HT1080 (cell line): Measurements from ENCODE around the gene EPHA1. TPM values are rescaled to one million over a fixed set of nuclear protein-coding genes. Genes with fewer than 3 reads are reported as not detected.

Source experiments
- DNase-seq: peaks from one replicate; pipeline ENCODE4 v3.0.0-alpha.2; 2015; ENCODE audit warnings: low read depth
- total RNA-seq: library from RNA; depleted of rRNA; stranded (reverse); fragments of >200 nt; shearing (Covaris generic); gene quantifications from 2 replicates; pipeline ENCODE4 v1.2.3, GENCODE V29; 2014

EPHA1 gene
- total RNA-seq, 1 experiment from 2014 or later: 0.31 TPM

DNA sequence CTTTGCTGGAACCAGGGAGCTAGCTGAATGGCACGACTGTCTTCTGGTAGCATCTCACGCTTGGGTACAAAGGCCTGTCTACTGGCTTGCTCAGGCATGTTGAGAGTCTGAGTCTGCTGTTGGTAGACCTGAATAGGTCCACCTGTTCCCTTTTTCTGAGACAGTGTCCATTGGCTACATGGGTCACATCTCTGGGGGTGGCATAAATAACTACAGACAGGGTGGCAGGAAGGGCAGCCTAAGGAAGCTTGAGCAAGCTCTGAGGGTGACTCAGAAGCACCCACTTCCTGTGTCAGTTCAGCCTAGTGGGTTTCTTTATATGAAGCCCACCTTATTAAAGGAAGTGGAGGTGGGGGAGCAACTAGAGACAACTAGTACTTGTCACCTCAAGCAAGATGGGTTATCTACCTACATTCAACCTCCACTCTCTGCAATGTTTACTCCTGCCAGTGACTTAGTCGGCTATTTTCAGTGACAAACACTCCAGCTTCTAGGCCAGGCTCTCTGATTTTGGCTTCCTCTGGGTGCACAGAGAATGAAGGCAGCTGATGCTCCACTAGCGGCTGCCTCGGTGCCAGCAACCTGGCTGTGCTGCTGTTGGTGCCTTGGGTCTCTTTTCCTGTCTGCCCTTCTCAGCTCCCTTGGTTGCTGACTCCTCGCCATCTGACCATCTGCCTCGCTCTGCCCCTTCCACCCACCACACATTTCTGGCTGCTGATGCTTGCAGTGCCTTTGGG is 33.2 kb downstream of the EPHA1 start:
- peak; percentile 77 for DNase-seq

DNA sequence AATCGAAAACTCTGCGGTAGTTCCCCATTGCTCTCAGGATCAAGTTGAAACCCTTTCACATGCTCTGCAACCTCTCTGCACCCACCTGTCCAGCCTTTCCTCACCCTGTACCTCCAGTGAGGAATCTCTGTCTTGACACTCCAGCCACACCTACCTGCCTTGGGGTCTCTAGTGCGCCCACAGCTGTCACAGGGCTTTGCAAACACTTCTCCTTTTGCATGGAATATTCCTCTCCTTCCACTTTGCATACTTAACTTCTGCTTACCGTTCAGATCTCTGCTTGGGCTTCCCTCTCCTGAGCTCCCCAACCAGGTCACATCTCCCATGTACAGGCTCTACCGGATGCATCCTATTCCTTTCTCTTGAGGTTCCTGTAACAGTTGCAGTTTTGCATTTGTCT is 34.1 kb downstream of the EPHA1 start:
- DNase-seq: no peak

DNA sequence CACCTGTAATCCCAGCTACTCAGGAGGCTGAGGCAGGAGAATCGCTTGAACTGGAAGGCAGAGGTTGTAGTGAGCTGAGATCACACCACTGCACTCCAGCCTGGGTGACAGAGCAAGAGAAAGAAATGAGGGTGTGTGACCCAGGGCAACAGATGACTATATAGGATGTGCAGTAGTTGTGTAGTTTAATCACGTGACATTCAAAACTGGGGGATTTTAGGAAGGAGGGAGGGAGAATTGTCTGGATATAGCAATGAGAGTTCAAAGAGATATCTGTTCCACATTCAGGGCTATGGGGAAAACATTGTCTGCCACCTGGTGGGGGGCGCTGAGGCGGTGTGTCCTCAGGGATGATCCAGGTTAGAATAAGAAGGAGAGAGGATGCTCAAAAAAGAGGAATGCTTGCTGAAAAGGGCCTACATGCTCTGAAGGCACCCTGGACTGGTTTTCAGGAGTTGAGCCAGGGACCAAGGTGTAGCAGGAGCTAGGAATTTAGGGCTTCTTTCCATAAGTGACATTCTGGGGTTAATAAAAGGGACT is 35.3 kb downstream of the EPHA1 start:
- no peak for DNase-seq

DNA sequence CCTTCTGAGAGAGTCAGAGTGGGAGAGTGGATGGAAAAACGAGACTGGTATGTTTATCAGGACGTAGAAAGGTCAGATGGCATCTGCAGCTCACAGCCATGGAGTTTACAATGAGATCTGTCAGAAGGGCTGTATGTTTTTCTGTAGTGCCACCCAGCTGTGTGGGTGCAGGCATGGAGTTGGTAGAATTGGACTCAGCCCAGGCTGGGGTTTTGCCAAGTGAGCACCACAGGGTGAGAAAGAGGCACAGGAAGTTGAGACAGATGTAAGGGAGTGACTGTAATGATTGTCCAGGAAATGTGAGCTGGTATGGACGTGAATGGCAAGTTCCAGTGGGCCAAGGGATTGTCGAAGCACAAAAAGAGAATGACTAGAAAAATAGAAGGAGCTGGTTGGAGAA is 36.6 kb downstream of the EPHA1 start:
- DNase-seq: peak; percentile 91

DNA sequence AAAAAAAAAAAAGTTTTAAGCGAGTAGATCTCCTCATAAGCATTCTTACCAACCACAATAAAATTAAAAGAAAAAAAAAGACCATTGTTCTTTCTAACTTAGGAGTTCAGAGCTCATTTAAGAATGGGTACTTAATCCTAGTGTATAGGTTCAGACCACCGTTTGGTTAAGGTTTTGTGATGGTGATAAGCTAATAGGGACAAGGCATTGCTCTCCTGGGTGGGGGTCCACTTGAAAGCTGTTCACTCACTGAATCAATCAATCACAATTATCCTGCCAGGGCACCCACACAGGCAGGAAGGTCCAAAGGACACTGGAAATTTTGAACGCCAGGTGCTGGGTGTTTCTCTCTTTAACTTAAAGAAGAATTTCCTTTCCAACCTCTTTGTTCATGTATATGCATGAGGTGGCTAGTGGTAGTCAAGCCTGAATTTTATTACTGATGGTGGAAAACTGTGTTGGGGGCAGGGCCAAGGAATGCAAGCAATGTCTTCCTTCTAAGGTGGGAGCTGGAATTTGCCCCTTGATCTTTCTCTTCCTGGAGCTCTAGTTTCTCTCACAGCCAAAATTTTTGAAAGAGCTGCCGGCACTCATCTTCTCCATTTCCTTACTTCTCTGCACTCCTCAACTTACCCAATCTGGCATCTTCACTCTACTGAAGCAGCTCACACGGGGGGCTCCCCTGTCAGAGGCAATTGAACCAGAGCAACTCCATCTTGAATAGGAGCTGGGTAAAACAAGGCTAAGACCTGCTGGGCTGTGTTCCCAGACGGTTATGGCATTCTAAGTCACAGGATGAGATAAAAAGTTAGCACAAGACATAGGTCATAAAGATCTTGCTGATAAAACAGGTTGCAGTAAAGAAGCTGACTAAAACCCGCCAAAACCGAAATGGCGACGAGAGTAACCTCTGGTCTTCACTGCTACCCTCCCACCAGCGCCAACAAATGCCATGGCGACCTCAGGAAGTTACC is 38.7 kb downstream of the EPHA1 start:
- DNase-seq: no peak

DNA sequence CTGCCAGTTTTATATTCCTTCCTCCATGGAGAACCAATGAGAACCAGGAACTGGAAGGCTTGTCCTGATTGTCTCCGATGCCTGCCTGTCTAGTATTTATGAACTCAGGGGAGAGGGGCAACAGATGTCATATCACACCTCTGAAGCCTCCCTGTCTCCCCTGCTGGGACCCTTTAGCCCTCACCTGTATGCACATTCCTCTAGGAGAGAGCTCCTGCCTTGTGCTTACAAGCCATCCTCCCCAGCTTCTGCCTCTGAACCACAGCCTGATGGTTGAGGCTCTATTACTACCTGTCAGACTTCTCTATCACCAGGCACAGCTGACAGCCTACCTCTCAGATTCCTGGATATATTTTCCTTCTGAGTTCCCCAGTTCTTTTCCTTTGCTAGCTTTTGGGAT is 40.3 kb downstream of the EPHA1 start:
- DNase-seq: no peak

DNA sequence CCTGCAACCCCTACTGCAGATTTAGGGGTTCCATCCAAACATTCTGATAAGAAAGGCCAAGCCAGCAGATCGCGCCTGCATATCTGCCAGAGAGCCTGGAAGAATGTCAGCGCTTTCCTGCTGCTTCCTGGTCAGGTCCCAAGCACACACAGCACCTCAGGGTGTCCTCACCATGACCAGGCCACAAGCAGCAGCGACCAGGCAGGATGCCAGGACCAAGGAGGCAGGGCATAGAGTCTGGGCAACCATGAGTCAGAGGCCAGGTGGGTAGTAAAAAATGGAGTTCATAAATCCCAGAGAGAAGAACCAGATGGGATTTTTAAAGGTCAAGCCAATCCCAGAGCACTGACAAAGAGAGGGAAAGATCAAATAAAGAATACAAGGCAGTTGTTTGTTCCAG is 40.7 kb downstream of the EPHA1 start:
- peak; percentile 86 for DNase-seq

DNA sequence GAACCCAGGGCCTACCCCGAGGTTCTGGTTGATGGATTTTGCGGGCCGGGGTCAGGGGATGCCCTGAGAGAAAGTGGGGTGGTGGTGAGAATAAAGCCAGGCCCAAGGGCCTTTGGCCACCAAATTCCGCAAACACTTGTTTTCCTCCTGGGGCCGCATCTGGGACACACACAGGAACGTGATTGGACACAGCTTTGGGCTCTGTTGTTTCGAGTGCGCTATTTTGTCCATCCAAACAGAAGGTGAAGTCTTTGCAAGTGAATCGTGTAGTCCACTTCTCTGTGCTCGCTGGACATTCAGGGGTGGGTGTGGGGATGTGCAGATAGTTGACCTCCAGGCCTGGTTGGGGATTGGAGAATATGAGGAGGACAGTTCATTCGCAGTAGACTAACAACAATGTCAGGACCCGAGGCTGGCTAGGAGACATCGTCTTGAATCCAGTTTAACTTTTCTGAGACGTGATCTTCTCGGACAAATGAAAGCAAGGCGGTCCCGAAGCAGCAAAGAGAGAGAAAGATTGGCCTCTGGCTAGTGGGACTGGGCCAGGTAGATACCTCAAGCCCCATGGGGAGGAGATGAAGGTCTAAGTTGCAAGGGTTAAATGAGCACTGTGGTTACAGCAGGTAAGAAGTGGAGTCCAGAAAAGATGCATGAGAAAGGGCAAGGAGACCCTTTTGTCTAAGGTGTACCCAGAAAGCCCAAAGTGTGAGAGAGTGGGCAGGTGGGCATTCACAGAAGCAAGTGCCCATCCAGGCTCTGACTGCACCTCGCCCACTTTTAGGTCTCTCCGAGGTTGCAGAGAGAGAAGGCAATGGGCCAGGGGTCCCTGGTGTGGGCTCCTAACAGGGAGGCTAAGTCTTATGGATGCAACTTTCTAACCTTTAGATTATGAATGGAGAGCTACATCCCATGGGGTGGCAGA is 45.4 kb downstream of the EPHA1 start:
- DNase-seq: no peak

DNA sequence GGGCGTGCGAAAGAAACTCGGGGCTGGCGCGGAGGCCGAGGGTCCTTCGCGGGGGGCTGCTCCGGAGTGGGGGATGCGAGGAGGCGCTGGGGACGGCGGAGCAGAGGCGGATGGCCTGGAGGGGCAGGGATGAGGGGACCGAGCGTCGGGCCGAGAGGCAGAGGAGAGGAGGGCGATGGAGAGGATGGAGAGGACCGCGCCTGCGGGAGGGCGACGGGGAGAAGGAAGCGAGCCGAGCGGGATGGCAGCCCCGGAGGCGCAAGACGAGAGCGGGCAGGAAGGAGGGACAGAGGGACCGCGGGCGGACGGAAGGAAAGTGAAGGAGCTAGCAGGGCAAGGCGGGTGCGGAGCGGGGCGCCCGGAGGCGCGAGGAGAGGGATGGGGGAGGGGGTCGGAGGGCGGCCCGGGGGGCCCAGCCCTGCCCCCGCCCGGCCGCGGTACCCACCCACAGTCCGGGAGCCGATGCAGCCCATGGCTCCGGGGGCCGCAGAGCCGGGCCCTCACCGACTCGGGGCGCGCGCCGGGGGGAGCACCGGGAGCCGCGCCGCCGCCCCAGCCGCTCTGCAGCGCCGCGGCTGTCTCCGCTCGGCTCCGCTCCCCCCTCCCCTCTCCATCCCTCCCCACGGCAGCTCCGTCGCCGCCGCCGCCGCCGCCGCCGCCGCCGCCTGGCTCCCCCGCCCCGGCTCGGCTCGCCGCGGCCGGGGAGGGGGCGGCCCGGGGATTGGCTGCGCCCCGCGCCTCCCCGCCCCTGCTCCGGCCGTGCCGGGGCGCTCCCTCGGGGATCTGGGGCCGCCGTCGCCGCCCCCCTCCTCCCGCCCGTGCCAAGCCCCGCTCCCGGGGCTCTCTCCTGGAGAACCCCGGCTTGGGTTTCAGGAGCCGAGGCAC is 46.3 kb downstream of the EPHA1 start, which contains the start of gene FAM131B:
TSS of gene FAM131B (minus strand) at position 583 of the 885 bp plus-strand sequence. CDS start at position 473, 110 bp downstream.
- DNase-seq: no peak

DNA sequence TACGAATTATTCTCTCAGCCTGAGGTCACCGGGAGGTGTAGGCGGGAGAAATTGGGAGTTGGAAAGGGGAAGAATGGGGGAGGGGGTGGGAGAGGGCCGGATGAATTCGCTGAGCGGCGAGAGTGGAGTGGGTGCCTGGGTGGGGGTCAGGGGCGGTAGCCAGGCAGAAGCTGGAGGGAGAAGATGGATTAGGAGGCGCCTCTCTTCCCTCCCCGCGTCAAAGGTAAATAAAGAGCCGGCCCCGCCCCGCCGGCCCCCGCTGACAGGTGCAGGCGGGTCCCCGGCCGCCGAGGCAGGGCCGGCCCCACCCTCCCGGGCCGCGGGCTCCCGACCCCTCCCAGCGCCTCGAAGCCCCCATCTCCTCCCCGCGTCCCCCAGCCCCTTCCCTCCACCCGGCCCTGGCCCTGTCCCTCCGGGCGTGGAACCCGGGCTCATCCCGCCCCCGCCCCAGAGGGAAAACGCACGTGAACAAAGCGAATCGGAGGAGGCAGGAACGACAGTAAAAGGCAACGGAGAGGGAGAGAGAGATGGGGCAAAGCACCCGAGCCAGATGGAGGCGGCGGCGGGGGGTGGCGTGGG is 47.0 kb downstream of the EPHA1 start:
- no peak for DNase-seq

DNA sequence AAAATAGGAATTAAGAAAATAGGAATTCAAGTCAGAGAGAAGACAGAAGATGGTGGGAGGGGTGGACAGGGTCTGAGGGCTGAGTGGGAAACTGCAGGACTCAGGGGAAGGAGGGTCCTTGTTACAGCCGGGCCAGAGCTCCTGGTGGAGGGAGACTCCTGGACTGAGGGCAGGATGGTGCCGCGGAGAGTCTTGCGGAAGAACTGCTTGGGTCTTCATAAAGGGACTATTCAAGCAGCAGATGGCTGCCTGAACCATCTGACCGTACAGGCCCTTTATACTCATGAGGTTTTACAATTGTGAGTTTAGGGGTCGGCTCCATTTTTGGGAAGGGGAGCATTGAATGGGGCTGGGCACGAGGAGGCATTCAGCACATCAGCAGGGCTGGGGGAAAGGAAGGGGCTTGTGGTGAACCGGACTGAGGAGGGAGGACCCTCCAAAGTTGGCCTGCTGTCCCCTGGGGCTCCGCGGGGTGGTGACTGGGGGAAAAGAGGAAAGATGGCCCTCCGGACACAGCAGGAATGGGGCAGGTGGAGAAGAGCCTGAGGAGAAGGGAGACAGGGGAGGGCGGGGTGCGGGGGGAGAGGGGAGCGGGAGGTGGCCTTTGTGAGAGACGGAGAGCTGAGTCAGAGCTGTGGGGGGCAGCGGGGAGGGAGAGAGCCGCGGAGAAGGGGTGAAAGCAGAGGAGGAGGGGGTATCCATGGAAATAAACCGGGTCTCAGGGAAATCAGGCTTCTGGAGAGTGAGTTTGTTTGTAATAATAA is 47.7 kb downstream of the EPHA1 start:
- no peak for DNase-seq

DNA sequence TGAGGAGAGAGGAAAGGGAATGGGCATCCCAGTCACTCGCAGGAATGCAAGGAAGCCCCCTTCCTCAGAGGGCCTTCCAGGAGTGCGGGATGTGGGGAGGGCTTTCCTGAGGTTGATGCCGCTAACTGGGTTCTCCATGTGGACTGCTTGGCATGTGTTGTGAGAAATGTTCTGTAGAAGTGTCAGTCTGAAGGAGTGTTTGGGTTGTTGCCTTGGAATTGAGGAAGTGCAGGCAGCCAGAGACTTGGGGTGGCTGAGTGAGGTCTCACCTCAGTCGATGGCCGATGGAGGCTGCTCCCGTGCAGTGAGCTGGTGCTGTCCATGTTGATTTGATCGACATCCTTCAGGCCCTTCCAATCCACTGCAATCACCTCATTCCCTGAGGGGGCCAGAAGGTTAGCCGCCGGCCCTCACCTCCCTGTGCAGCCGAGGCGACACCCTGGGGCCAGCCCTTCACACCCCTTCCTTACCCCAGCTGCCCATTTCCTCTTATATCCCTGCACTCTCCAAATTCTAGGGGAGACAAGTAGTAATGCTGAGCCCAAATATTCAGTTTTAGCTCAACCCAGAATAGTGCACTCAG is 48.8 kb downstream of the EPHA1 start:
- no peak for DNase-seq

DNA sequence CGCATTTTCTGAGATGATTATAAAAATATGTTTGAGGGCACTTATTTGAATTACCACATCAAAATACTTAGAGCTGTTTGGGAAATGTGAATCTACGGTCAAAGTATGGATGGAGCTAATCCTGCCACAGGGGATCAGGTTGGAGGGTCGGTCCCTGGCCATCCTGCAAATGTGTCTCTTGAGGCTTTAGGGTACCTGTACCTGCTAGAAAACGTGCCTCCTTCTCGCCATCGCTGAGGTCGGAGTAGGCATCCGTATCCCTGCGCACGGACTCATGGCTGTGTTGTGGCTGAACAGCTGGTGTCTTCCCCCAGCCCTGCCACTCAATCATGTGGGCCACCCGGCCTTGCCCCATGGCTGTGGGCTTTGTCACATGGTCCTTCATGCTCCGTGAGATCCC is 50.0 kb downstream of the EPHA1 start:
- DNase-seq: no peak

DNA sequence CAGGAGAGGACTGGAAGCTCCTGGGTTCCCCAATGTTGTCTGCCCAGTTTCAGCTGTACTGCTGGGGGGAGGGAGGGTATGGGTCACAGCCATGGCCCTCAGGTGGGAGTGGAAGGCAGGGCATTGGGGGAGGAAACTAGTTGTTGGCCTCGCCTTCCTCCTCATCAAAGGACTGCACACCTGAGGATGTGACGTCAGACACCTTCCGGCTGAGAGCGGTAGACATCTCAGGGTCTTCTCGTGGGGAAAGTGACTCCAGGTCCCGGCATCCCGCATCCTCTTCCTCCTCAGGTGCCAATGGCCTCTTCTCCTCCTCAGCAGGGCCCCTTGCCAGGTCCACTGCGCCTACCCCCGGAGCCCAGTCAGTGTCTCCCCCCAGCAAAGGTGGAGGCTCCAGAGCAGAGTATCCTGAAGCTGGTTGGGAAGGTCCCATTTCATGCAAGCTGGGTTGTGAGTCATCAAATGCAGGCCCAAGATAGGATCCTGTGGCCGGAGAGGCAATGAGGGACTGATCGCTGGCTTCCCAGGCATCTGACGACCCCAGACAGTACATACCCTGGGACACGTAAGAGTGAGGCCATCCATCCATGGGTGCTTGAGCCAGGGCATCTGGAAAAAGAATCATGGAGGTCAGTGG is 52.1 kb downstream of the EPHA1 start:
- DNase-seq: no peak

DNA sequence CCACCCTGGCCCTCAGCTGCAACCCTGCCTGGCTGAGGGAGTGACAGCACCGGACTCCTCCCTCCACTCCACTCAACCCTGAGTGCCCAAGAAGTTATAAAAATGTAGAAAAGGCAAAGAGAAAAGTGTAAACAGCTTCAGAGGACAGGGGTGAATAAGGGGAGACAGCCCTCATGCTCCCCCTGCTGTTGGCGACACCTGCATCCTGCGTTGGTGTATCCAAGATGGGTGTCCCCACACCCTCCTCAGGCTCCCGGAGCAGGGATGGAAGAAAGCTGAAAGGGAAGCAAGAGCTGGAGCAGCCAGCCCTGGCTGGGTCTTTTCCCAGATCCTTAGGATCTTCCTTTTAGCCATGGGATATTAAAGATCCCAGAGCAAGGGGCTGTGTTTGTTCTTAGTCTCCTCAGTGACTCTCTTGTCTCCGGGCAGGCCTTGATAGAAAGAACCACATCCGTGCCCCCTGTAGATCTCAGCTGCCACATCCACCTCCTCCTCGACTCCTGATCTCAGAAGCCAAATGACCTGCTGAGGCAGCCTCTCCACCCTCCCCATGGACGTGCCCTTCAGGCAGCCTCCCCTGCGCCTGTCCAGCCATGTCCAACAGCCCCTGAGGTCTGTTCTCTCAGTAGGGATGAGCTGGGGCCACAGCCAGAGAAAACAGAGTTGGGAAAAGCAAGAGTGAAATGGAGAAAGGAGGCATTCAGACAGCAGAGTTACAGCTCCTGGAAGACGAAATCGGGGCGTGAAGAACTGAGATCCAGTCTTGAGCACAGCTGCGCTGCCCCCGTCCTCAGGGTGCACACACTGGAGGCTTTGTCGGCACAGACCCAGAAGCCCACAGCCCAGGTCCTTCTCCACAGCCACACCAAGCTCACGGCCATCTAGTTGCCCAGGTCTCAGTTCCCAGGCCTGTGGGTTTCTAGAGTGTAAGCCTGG is 52.9 kb downstream of the EPHA1 start:
- DNase-seq: no peak

DNA sequence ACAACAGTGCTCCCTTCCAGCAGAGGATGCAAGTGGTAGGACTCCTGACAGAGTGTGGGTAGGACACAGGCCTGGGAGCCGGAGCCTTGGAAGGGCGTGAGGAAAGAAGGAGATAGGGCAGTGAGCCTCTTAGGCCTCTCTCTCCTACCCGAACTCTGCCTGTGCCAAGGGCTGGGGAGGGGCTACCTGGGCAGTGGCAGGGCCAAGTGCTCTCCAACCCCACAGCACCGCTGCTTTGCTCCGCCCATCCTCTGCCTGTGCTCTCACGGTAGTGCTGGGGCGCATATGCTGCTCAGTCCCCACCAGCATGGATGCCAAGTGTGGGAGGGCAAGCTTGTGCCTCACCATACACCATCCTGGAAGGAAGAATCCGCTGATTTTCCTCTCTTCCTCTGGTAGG is 53.7 kb downstream of the EPHA1 start:
- no peak for DNase-seq

DNA sequence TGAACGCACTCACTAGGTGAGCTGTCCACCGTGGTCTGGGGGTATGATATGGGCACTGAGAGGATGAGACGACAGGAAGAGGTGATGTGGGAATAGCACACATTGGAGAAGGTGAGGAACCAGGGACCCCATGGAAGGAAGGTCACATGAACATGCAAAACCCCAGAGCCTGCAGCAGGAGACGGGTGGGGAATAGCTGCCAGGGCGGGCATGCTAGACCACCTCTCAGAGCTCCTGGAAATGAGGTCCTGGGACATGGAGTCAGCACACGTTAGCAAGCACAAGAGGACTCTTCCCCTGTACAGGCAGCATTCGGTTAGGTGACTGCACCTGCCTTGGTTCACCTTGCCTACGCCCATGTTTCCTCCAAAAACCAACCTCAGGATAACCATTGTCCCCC is 54.3 kb downstream of the EPHA1 start:
- no peak for DNase-seq
